ENCODE results near the gene NCOR2. TPM values are rescaled to one million over a fixed set of nuclear protein-coding genes. Genes with fewer than 3 reads are reported as not detected.

The NCOR2 gene
- total and polyA plus RNA-seq, 2 donors (not counting 3 experiments of a cell fraction or from before 2014, with no cell fraction given) = 26.5 to 241 TPM

- POLR2A ChIA-PET = no interaction called here
- Histone ChIP-seq H3K9me3 (replicated peaks; ENCODE audit: control insufficient read depth, insufficient read depth, low read length) (no peaks in the 10 kb centered on the region), H3K4me1 (ENCODE audit: control insufficient read depth, extremely low read depth, insufficient read depth, low read length) (no peaks in the 10 kb centered on the region), H3K9ac (replicated peaks; ENCODE audit: extremely low read depth, insufficient read depth, low read length) (no peak overlapping the region), H2AFZ (ENCODE audit: low read depth, low read length) (no peak overlapping the region), H3K4me3 (replicated peaks in 1 of 3; ENCODE audit: insufficient read depth in 1 of 3, low read depth in 1 of 3, low read length in 3 of 3) (no peak overlapping the region), H3K79me2 (ENCODE audit: control insufficient read depth, insufficient read depth, low read length) (peaks cover 95% of the 10 kb centered on the region), H3K36me3 (ENCODE audit: control insufficient read depth in 2 of 2, extremely low read depth in 1 of 2, insufficient read depth in 2 of 2, low read length in 2 of 2) (no peaks in the 10 kb centered on the region), H3K27me3 (ENCODE audit: control insufficient read depth in 2 of 2, insufficient read depth in 2 of 2, low read length in 2 of 2) (no peaks in the 10 kb centered on the region), H3K4me2 (ENCODE audit: insufficient read depth, low read length) (no peak overlapping the region), H4K20me1 (replicated peaks; ENCODE audit: control insufficient read depth, extremely low read depth, insufficient read depth, low read length) (peaks cover 4% of the 10 kb centered on the region), H3K9me1 (replicated peaks; ENCODE audit: control insufficient read depth, extremely low read depth, insufficient read depth, low read length) (no peaks in the 10 kb centered on the region), H3K27ac (ENCODE audit: insufficient read depth, low read depth, low read length) (no peak overlapping the region)
- DNase-seq (ENCODE audit: low read depth, low spot score) = no peak
- dilution Hi-C loops (cut with MboI; ENCODE audit: extremely low pct_ligation_motif_present, low sequenced_read_pairs) = loop anchor here (25.0 kb wide), 1 partner anchor 127 kb away; no protein-coding TSS in a partner anchor
- CTCF ChIA-PET = interaction anchor here (1.1 kb wide), 1 partner anchor 11 kb away, joined by 3 read pairs; no protein-coding TSS in a partner anchor
- intact Hi-C loops (cut with micrococcal nuclease) = no loop called here
- no TSS peak for BruUV-seq (replicated peaks)
- FAIRE-seq = no peak
- TF ChIP-seq FOS (IDR thresholded peaks at IDR 0.05; ENCODE audit: borderline replicate concordance, insufficient read depth, low read length) (no peak), JUN (IDR thresholded peaks at IDR 0.05; ENCODE audit: borderline replicate concordance, insufficient read depth, insufficient read length, low read depth) (no peak), MYC (IDR thresholded peaks at IDR 0.05; ENCODE audit: low read depth, low read length) (no peak), EZH2 (IDR thresholded peaks at IDR 0.05; ENCODE audit: borderline replicate concordance, low read depth, low read length, severe bottlenecking) (no peak)
Observed at GRCh38 chr12:124560146-124560890, 7.1 kb downstream of the NCOR2 start.

DNA sequence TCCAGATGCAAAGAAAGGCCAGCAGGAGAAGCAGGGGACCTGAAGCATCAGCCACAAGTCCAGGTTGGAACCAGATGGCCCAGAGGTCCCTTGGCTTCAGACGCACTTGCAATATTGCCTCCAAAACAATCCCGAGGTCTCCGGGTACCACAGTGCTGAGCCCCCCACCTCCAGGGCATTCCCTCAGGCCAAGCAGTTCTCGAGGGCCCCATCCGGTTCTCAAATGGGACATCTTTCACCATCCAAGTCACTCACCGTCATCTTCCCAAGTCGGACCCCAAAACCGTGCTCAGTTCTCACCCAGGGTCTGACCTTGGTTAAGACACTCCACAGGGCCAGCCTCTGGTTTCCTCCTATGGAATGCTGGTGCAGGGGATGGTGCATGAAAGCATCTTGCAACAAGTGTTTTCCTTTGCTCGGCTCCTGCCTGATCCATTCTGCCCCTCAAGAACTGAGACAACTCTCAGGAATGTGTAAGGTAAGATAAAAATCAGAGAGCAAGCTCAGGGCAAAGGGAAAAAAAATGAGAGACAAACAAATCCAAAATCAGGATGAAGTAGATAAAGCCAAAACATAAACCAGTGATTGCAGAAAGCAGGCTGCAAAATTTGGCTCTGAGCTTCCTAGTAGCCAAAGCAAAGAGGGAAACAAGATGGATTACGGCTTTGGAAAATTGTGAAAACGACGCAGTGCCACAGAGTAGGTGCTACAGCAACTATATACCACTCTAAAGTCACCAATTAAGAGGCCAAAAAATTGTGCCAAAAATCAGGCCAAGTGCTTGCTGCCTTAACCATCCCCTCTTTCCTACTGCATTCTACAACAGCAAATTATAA lies 8.0 kb downstream of the NCOR2 start:
- Histone ChIP-seq H2AFZ (ENCODE audit: low read depth, low read length) (no peak overlapping the region), H3K79me2 (ENCODE audit: control insufficient read depth, insufficient read depth, low read length) (peaks cover 96% of the 10 kb centered on the region), H3K9ac (replicated peaks; ENCODE audit: extremely low read depth, insufficient read depth, low read length) (no peak overlapping the region), H3K27me3 (ENCODE audit: control insufficient read depth in 2 of 2, insufficient read depth in 2 of 2, low read length in 2 of 2) (no peaks in the 10 kb centered on the region), H3K4me2 (ENCODE audit: insufficient read depth, low read length) (no peak overlapping the region), H3K27ac (ENCODE audit: insufficient read depth, low read depth, low read length) (no peak overlapping the region), H3K4me3 (replicated peaks in 1 of 3; ENCODE audit: insufficient read depth in 1 of 3, low read depth in 1 of 3, low read length in 3 of 3) (no peak overlapping the region), H3K36me3 (ENCODE audit: control insufficient read depth in 2 of 2, extremely low read depth in 1 of 2, insufficient read depth in 2 of 2, low read length in 2 of 2) (no peaks in the 10 kb centered on the region), H3K9me3 (replicated peaks; ENCODE audit: control insufficient read depth, insufficient read depth, low read length) (no peaks in the 10 kb centered on the region), H4K20me1 (replicated peaks; ENCODE audit: control insufficient read depth, extremely low read depth, insufficient read depth, low read length) (peaks cover 4% of the 10 kb centered on the region), H3K9me1 (replicated peaks; ENCODE audit: control insufficient read depth, extremely low read depth, insufficient read depth, low read length) (no peaks in the 10 kb centered on the region), H3K4me1 (ENCODE audit: control insufficient read depth, extremely low read depth, insufficient read depth, low read length) (peaks cover 6% of the 10 kb centered on the region)
- intact Hi-C loops (cut with micrococcal nuclease) (no loop called here), dilution Hi-C loops (cut with MboI; ENCODE audit: extremely low pct_ligation_motif_present, low sequenced_read_pairs) (loop anchor here (25.0 kb wide), 1 partner anchor 128 kb away; no protein-coding TSS in a partner anchor)
- DNase-seq (ENCODE audit: low read depth, low spot score) (no peak), FAIRE-seq (no peak)
- CTCF ChIA-PET = no interaction called here
- no TSS peak for BruUV-seq (replicated peaks)
- TF ChIP-seq FOS (IDR thresholded peaks at IDR 0.05; ENCODE audit: borderline replicate concordance, insufficient read depth, low read length) (no peak), POLR2AphosphoS5 (IDR thresholded peaks at IDR 0.05; ENCODE audit: insufficient read depth, low read depth, low read length) (no peak), POLR2A (IDR thresholded peaks at IDR 0.05; ENCODE audit: low read depth, low read length) (no peak), MYC (IDR thresholded peaks at IDR 0.05; ENCODE audit: low read depth, low read length) (no peak), JUN (IDR thresholded peaks at IDR 0.05; ENCODE audit: borderline replicate concordance, insufficient read depth, insufficient read length, low read depth) (no peak), MAX (IDR thresholded peaks at IDR 0.05; ENCODE audit: insufficient read depth, insufficient read length) (no peak), GATA2 (IDR thresholded peaks at IDR 0.05; ENCODE audit: insufficient read depth, insufficient read length, low read depth, low read length) (no peak), EZH2 (IDR thresholded peaks at IDR 0.05; ENCODE audit: borderline replicate concordance, low read depth, low read length, severe bottlenecking) (no peak)
- TF ChIP-seq, protein P1, sequence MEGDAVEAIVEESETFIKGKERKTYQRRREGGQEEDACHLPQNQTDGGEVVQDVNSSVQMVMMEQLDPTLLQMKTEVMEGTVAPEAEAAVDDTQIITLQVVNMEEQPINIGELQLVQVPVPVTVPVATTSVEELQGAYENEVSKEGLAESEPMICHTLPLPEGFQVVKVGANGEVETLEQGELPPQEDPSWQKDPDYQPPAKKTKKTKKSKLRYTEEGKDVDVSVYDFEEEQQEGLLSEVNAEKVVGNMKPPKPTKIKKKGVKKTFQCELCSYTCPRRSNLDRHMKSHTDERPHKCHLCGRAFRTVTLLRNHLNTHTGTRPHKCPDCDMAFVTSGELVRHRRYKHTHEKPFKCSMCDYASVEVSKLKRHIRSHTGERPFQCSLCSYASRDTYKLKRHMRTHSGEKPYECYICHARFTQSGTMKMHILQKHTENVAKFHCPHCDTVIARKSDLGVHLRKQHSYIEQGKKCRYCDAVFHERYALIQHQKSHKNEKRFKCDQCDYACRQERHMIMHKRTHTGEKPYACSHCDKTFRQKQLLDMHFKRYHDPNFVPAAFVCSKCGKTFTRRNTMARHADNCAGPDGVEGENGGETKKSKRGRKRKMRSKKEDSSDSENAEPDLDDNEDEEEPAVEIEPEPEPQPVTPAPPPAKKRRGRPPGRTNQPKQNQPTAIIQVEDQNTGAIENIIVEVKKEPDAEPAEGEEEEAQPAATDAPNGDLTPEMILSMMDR (IDR thresholded peaks at IDR 0.05; ENCODE audit: extremely low read depth in 1 of 2, insufficient read depth in 1 of 2, low read depth in 1 of 2, low read length in 2 of 2) = no peak
- POLR2A ChIA-PET = no interaction called here
